KOPT-K1 (cell line): ENCODE results near the gene ME2.
"Not testable (repeated sequence)": the region's sequence is repeated elsewhere in the genome, so short reads cannot be mapped to it uniquely, and the experiment has no call there.

Experiments
- H3K27ac ChIP-seq: fragments of 200-600 bp; sonication (generic); 2 replicates; pipeline ENCODE4 v1.5.1; 2016; ENCODE audit warnings: antibody characterized with exemption, mild to moderate bottlenecking, low read depth, low read length; ENCODE audit not compliant: poor library complexity, severe bottlenecking
- H3K36me3 ChIP-seq: fragments of 200-600 bp; sonication (generic); 2 replicates; pipeline ENCODE4 v1.5.1; 2017; ENCODE audit warnings: antibody characterized with exemption, mild to moderate bottlenecking, low read length, moderate library complexity; ENCODE audit not compliant: insufficient read depth
- H3K9me3 ChIP-seq: fragments of 200-600 bp; sonication (generic); 2 replicates; pipeline ENCODE4 v1.5.1; 2017; ENCODE audit warnings: antibody characterized with exemption, low read length, mild to moderate bottlenecking; ENCODE audit not compliant: insufficient read depth, poor library complexity, severe bottlenecking

ME2 gene

GRCh38 chr18:50961974-50962373 is 83.1 kb downstream of the ME2 start:
- no peak overlapping the region for H3K27ac ChIP-seq
- no peaks in the 10 kb centered on the region for H3K36me3 ChIP-seq
- peaks cover 28% of the 10 kb centered on the region for H3K9me3 ChIP-seq

GRCh38 chr18:50967714-50968661 is 89.1 kb downstream of the ME2 start, which contains the start of gene ELAC1:
Gene ELAC1, plus strand, starts transcription at chr18:50968040. Its CDS starts 6,365 bp downstream, at chr18:50974405.
- Histone ChIP-seq H3K9me3 (peaks cover 7% of the 10 kb centered on the region), H3K36me3 (no peaks in the 10 kb centered on the region), H3K27ac (peak within 1 kb of the TSS; percentile 89)

GRCh38 chr18:50969448-50969847 is 90.5 kb downstream of the ME2 start:
- Histone ChIP-seq H3K9me3 (no peaks in the 10 kb centered on the region), H3K27ac (no peak overlapping the region), H3K36me3 (peaks cover 2% of the 10 kb centered on the region; the same call in 1 of the 2 replicates)

GRCh38 chr18:50970006-50970405 is 91.1 kb downstream of the ME2 start:
- Histone ChIP-seq H3K27ac (no peak overlapping the region), H3K36me3 (peaks cover 8% of the 10 kb centered on the region; the same call in 1 of the 2 replicates), H3K9me3 (no peaks in the 10 kb centered on the region)

GRCh38 chr18:50972404-50972803 is 93.5 kb downstream of the ME2 start:
- Histone ChIP-seq H3K9me3 (peaks cover 19% of the 10 kb centered on the region), H3K36me3 (peaks cover 32% of the 10 kb centered on the region)
- H3K27ac ChIP-seq: not testable (repeated sequence)

GRCh38 chr18:50973367-50974126 is 94.6 kb downstream of the ME2 start:
- H3K36me3 ChIP-seq: peaks cover 42% of the 10 kb centered on the region
- H3K9me3 ChIP-seq: peaks cover 31% of the 10 kb centered on the region
- H3K27ac ChIP-seq: no peak overlapping the region

GRCh38 chr18:50977037-50977760 is 98.3 kb downstream of the ME2 start:
- Histone ChIP-seq H3K9me3 (peaks cover 32% of the 10 kb centered on the region), H3K27ac (no peak overlapping the region), H3K36me3 (peaks cover 56% of the 10 kb centered on the region)

GRCh38 chr18:50981381-50981780 is 102.5 kb downstream of the ME2 start:
- Histone ChIP-seq H3K36me3 (peaks cover 45% of the 10 kb centered on the region), H3K9me3 (peaks cover 23% of the 10 kb centered on the region), H3K27ac (no peak overlapping the region)

GRCh38 chr18:50982086-50982801 is 103.3 kb downstream of the ME2 start:
- Histone ChIP-seq H3K27ac (no peak overlapping the region), H3K9me3 (peaks cover 15% of the 10 kb centered on the region), H3K36me3 (peaks cover 36% of the 10 kb centered on the region)

- Histone ChIP-seq H3K36me3 (peaks cover 30% of the 10 kb centered on the region; the same call in 1 of the 2 replicates), H3K9me3 (peaks cover 9% of the 10 kb centered on the region), H3K27ac (no peak overlapping the region)
These were observed 103.9 kb downstream of the ME2 start for GRCh38 chr18:50982802-50983179.

GRCh38 chr18:50986360-50987087 is 107.6 kb downstream of the ME2 start:
- Histone ChIP-seq H3K9me3 (no peaks in the 10 kb centered on the region), H3K27ac (no peak overlapping the region), H3K36me3 (peaks cover 10% of the 10 kb centered on the region; the same call in 1 of the 2 replicates)

GRCh38 chr18:50987261-50987660 is 108.3 kb downstream of the ME2 start:
- Histone ChIP-seq H3K9me3 (no peaks in the 10 kb centered on the region), H3K27ac (no peak overlapping the region), H3K36me3 (peaks cover 10% of the 10 kb centered on the region; the same call in 1 of the 2 replicates)

- Histone ChIP-seq H3K36me3 (peaks cover 3% of the 10 kb centered on the region; the same call in 1 of the 2 replicates), H3K27ac (no peak overlapping the region)
These were observed 110.8 kb downstream of the ME2 start for GRCh38 chr18:50989711-50990110.

GRCh38 chr18:50992351-50992762 is 113.4 kb downstream of the ME2 start:
- H3K9me3 ChIP-seq: no peaks in the 10 kb centered on the region
- H3K27ac ChIP-seq: no peak overlapping the region
- no peaks in the 10 kb centered on the region for H3K36me3 ChIP-seq

More at GRCh38 chr18:50989711-50990110, 110.8 kb downstream of the ME2 start:
- no peaks in the 10 kb centered on the region for H3K9me3 ChIP-seq
